GM18519 (cell line): ENCODE measurements around the gene NDRG2.
"Not testable (repeated sequence)": the region's sequence is repeated elsewhere in the genome, so short reads cannot be mapped to it uniquely, and the experiment has no call there.

Experiments
- ATAC-seq: cut with Tn5 transposase; IDR thresholded peaks from one replicate; pipeline ENCODE4 v1.9.1; 2021; ENCODE audit warnings: mild to moderate bottlenecking, moderate library complexity; ENCODE audit not compliant: unreplicated experiment, low FRiP score

Gene NDRG2

GRCh38 chr14:21016413-21017190, 8.3 kb downstream of the NDRG2 start:
- no peak for ATAC-seq

- ATAC-seq: no peak
Measured at GRCh38 chr14:21015312-21015711, 9.5 kb downstream of the NDRG2 start.

DNA sequence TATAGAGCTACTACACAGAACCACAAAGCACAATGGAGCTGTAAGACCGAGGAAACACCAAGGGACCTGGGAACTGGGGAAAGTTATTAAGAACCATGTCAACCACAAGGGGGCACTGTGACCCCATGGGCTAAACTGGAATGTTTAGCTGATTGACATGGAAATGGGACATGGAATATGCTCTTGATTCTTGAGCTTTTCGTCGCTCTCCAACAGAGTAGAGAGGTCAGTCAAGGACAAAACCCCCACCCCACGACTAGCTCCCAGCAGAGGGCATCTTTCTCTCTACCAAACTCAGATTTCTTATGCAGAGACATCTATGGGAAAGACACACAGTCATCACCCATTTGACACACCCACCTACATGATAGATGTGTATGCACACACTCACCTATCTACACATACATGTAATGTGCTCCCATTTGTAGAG, 10.1 kb downstream of the NDRG2 start:
- no peak for ATAC-seq

DNA sequence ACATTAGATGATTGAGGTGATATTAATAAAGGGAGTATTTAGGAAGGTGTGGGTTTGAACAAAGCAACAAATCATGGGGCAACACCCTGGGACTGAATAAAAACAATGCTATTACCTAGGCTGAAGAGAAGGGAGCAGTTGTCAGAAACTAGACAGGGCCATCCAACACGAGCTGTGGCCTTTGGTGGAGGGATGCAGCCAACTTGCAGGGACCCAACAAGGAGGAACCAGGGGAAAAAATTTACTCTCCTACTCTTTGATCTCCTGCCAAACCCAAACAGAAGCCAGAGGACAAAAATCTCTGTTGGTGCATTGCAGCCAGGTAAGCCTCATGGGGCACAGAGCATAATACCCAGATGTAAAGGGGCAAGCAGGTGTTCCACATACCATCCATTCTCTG, 13.7 kb downstream of the NDRG2 start:
- ATAC-seq: no peak

GRCh38 chr14:21009721-21010120, 15.1 kb downstream of the NDRG2 start:
- ATAC-seq: not testable (repeated sequence)

DNA sequence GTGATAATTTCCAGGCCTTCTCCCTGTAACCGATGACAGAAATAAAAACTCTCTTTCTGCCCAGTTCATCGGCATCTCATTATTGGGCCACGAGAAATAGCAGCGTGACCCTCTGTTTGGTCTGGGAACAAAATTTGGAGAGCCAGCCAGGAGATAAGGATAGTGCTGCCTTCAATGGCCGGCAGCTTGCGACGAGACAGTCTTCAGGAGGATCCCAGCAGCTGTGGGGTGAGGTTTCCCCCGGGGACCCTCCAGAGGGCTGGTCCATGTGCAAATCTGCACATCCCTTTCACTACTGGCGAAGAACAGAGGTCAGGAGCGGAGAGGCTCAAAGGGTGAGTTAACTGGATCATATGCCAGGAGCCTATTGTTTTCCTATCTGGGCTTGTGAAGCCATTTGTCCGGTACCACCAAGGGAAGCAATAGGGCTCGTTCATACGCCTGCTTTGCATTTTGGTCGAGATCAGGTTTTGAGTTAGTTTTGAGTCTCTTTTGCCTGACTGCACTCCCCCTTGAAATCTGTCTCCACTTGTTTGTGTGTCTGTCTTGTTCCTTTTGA, 21.0 kb downstream of the NDRG2 start:
- no peak for ATAC-seq

DNA sequence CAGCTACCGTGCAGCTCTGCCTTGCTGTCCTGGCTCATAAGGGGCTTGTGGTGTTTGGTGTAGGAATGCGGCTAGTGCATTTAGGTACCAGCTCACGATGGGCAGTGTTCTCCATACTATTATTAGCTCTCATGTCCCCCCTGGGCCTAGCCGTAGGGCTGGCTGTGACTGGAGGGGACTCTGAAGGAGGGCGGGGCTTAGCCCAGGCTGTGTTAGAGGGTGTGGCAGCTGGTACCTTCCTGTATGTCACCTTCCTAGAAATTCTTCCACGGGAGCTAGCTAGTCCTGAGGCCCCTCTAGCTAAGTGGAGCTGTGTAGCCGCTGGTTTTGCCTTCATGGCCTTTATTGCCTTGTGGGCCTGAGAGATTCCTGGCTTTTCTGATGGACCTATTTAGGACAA, 23.6 kb downstream of the NDRG2 start:
- ATAC-seq: no peak

DNA sequence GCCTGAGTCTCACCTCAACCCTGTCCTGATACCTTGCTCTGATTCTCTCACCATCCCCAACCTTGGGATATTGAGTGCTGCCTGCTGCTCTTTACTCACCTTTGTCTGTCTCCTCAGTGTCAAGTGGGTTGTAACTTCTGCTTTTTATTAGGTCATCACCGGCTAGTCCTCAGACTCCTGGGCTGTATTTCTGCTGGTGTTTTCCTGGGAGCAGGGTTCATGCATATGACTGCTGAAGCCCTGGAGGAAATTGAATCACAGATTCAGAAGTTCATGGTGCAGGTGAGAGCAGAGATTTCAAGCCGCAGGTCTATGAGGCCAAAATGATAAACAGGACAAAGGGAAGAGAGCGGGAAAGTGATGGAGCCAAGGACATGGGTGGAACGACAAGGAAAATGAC, 25.3 kb downstream of the NDRG2 start:
- no peak for ATAC-seq

DNA sequence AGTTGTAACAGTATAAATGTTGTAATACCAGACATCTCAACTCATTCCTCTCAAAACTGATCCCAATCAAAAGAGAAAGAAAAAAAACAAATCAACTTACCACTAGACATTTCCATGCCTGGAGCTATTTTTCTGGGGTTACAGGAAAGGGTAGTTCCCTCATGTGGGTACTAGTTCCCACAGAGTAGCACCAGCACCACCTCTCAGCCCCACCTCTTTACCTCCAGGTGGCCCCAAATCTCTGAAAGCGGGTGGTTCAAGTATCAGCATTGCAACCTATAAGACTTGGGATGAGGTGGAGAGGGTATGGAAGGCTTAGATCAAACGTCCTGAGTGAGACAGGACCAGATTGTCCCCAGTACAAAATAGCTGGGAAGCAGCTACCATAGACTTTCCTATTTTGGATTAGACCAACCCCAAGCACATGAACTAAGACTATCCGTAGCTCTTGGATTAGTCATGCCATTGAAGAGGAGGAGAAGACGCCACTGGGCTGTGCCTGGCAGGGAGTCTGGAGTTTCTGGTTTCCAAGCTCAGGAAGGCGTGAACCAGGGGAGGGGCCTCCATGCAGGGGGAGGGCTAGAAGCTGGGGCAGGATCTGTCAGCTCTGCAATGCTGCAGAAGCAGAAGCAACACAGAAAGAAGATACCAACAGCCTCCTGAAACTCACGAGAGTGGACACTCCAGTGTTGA, 26.0 kb downstream of the NDRG2 start, which contains the start of gene SLC39A2:
Gene SLC39A2, plus strand, starts transcription at position 620 of the 693 bp plus-strand sequence. CDS start 154 bp downstream, outside the sequence.
- no peak for ATAC-seq

- no peak for ATAC-seq
Measured at GRCh38 chr14:20998139-20998538, 26.7 kb downstream of the NDRG2 start.

GRCh38 chr14:20997564-20997963, 27.3 kb downstream of the NDRG2 start:
- ATAC-seq: no peak

GRCh38 chr14:20997115-20997514, 27.7 kb downstream of the NDRG2 start:
- no peak for ATAC-seq

DNA sequence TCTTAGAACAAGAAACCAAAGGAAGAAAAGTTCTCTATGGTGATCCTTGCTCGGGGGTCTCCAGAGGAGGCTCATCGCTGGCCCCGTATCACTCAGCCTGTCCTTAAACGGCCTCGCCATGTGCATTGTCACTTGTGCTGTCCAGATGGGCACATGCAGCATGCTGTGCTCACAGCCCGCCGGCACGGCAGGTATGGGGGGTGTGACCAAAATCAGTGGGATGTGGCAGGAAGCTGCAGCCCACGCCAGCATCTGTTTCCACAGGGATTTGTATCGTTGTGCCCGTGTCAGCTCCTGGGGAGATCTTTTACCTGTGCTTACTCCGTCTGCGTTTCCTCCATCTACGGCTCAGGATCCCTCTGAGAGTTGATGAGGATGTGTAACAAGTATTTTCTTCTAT, 28.3 kb downstream of the NDRG2 start:
- ATAC-seq: no peak

DNA sequence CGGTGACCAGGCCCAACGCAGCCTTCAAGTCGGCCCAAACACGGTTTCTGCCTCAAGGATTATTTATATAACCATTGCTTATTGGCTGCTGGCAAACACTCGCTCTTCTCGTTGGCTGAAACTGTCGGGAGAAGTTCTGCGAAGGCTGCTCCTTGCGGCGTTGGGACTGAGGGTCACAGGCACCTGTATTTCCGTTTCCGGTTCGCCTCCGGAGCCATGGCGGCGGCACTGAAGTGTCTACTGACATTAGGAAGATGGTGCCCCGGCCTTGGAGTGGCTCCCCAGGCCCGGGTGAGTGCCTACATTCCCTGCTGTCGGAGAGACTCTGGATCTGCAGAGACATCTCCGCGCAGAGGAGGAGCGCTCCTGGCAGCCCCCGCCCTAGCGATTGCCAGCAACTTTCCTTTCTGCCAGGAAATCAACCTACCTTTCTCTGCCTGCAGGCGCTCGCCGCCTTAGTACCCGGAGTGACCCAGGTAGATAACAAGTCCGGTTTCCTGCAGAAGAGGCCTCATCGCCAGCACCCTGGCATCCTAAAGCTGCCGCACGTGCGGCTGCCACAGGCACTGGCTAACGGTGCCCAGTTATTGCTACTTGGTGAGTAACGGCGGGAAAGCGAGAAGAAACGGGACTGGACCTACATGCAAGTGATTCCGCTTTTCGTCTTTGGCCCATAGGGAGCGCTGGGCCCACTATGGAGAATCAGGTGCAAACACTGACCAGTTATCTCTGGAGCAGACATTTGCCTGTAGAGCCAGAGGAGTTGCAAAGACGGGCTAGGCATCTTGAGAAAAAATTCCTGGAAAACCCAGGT, 34.9 kb downstream of the NDRG2 start, which contains the start of gene METTL17:
Gene METTL17, plus strand, starts transcription at position 194 of the 814 bp plus-strand sequence. Its CDS starts 23 bp downstream, at position 217.
- peak; percentile 90 for ATAC-seq

DNA sequence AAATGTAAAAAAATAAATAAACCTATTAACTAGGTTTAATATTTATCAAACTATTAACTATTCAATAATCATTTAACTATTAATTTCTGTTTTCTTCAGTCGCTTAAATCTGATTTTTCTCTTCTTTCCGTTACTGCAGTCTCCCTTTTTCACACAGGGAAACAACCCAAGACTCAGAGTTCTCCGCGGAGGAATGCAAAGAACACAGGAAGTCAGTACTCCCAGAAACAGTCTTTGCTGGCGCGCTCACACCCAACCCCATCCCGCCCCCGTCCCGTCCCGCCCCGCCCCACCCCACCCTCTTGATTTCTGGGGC, 35.4 kb downstream of the NDRG2 start:
- ATAC-seq: no peak

GRCh38 chr14:20988717-20989470, 36.0 kb downstream of the NDRG2 start:
- ATAC-seq: no peak

- no peak for ATAC-seq
Measured at GRCh38 chr14:20986811-20987210, 38.0 kb downstream of the NDRG2 start.

DNA sequence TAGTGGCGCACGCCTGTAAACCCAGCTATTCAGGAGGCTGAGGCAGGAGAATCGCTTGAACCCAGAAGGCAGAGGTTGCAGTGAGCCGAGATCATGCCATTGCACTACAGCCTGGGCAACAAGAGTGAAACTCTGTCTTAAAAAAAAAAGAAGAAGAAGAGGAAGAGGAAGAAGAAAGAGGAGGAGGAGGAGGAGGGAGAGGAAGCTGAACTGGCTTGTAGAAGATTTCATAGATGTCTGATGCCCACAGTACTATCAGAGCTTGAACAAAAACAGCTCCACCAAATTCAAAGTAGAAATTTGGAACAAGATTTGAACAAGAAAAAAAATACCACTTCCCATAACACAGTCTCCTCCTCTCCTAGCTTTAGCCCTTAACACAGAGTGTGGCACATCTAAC, 39.2 kb downstream of the NDRG2 start:
- not testable (repeated sequence) for ATAC-seq

GRCh38 chr14:20982646-20983369, 42.1 kb downstream of the NDRG2 start:
- ATAC-seq: no peak
